Cardiac muscle cell (in vitro differentiated cells and primary cell): Measurements from ENCODE around the gene C6orf89. TPM values are rescaled to one million over a fixed set of nuclear protein-coding genes. Genes with fewer than 3 reads are reported as not detected.

ENCODE experiments used
- DNase-seq, 2 donors: peaks; one replicate each; pipeline versions ENCODE4 v3.0.0 to v3.0.0-alpha.2; 2010 to 2017; ENCODE audit warnings: low read depth in 1 of 2, low spot score in 1 of 2
- H3K27ac ChIP-seq: fragments of 200-600 bp; sonication (generic); 2 replicates; pipeline ENCODE4 v1.5.1; 2016
- H3K27me3 ChIP-seq: fragments of 200-600 bp; sonication (generic); 2 replicates; pipeline ENCODE4 v1.6.0; 2016; ENCODE audit warnings: control low read depth
- H3K36me3 ChIP-seq: fragments of 200-600 bp; sonication (generic); 2 replicates; pipeline ENCODE4 v1.5.1; 2016; ENCODE audit warnings: control low read depth
- H3K4me1 ChIP-seq: fragments of 200-600 bp; sonication (generic); 2 replicates; pipeline ENCODE4 v1.8.1; 2017; ENCODE audit warnings: low read depth, mild to moderate bottlenecking, mixed run types
- H3K4me3 ChIP-seq: fragments of 200-600 bp; sonication (generic); 2 replicates; pipeline ENCODE4 v1.5.1; 2016; ENCODE audit warnings: mild to moderate bottlenecking
- H3K9me3 ChIP-seq: fragments of 200-600 bp; sonication (generic); 2 replicates; pipeline ENCODE4 v1.5.1; 2017; ENCODE audit warnings: low read depth, mild to moderate bottlenecking, control low read depth
- CTCF ChIP-seq: IDR thresholded peaks from 2 replicates; pipeline ENCODE4 v1.5.1; 2012; ENCODE audit warnings: low read depth, mild to moderate bottlenecking, low read length
- polyA plus RNA-seq: library from polyadenylated mRNA; unstranded; fragments of >200 nt; fragmentation: Nextera tagmentation; extraction: Ambion mirVana; gene quantifications from 2 replicates; pipeline ENCODE4 v1.2.1, GENCODE V29; 2016
- total RNA-seq: library from RNA; depleted of rRNA; stranded (reverse); fragments of >200 nt; gene quantifications from 2 replicates; pipeline ENCODE4 v1.2.3, GENCODE V29; 2016

C6orf89 gene
- total and polyA plus RNA-seq, 2 experiments from 2014 or later: 27.6 to 28.6 TPM

GRCh38 chr6:36871686-36872085, 14.1 kb upstream of the C6orf89 start:
- no peak for DNase-seq
- no peak for TF ChIP-seq CTCF
- Histone ChIP-seq H3K9me3 (no peaks in the 10 kb centered on the region), H3K27me3 (no peaks in the 10 kb centered on the region), H3K4me3 (no peak overlapping the region), H3K36me3 (no peaks in the 10 kb centered on the region), H3K4me1 (peaks cover 48% of the 10 kb centered on the region), H3K27ac (peak overlapping the region; percentile 84)

GRCh38 chr6:36873115-36873514, 12.6 kb upstream of the C6orf89 start:
- H3K4me1 ChIP-seq: peaks cover 35% of the 10 kb centered on the region
- H3K27ac ChIP-seq: no peak overlapping the region
- no peak overlapping the region for H3K4me3 ChIP-seq
- no peaks in the 10 kb centered on the region for H3K36me3 ChIP-seq
- H3K9me3 ChIP-seq: no peaks in the 10 kb centered on the region
- no peaks in the 10 kb centered on the region for H3K27me3 ChIP-seq
- TF ChIP-seq CTCF: no peak
- DNase-seq: no peak

GRCh38 chr6:36873612-36874442, 11.9 kb upstream of the C6orf89 start:
- peaks cover 28% of the 10 kb centered on the region for H3K4me1 ChIP-seq
- no peaks in the 10 kb centered on the region for H3K27me3 ChIP-seq
- H3K27ac ChIP-seq: peak overlapping the region; percentile 99
- no peak for TF ChIP-seq CTCF
- DNase-seq: peak in 1 of 2 donors; percentile 42
- no peaks in the 10 kb centered on the region for H3K9me3 ChIP-seq
- no peaks in the 10 kb centered on the region for H3K36me3 ChIP-seq
- peak overlapping the region; percentile 89 for H3K4me3 ChIP-seq

- DNase-seq: peak; percentile 91 to 92
- Histone ChIP-seq H3K27me3 (no peaks in the 10 kb centered on the region), H3K9me3 (no peaks in the 10 kb centered on the region), H3K36me3 (no peaks in the 10 kb centered on the region), H3K4me1 (peaks cover 25% of the 10 kb centered on the region), H3K4me3 (peak within 1 kb of the TSS; percentile 89), H3K27ac (peak within 1 kb of the TSS; percentile 99)
- no peak for TF ChIP-seq CTCF
These were observed 11.1 kb upstream of the C6orf89 start, which contains the start of gene PPIL1 for GRCh38 chr6:36874443-36875249. Gene PPIL1, minus strand, starts transcription at chr6:36874803. Its CDS starts 31 bp downstream, at chr6:36874772.

- Histone ChIP-seq H3K4me1 (peaks cover 25% of the 10 kb centered on the region), H3K27me3 (no peaks in the 10 kb centered on the region), H3K4me3 (peak overlapping the region; percentile 89), H3K9me3 (no peaks in the 10 kb centered on the region), H3K27ac (peak overlapping the region; percentile 99), H3K36me3 (no peaks in the 10 kb centered on the region)
- no peak for DNase-seq
- TF ChIP-seq CTCF: no peak
These were observed 10.5 kb upstream of the C6orf89 start for GRCh38 chr6:36875250-36875633.
